LNCAP (cell line): ENCODE data around the gene LAMB1.

Experiments used
- TF ChIP-seq, protein P1 (sequence below): fragments of 450-650 bp; IDR thresholded peaks from 2 replicates; pipeline ENCODE4 v1.5.1; 2017; ENCODE audit warnings: mild to moderate bottlenecking

The LAMB1 gene

DNA sequence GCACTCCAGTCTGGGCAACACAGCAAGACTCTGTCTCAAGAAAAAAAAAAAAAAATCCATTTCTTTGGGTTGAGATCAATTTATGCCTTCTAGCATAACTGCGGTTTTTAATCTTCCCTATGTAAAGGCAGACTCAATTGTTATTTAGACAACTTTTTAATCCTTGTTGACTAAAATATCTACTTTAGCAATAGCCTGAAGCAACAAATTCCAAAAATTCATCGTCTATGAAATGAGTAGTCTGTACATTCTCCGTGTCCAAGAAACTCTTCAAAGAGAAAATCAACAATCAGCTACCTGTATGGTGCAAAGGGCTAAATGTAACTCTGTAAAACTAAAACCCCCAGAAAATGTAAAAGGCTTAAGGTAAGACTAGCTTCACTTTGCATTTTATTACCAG is 22.8 kb downstream of the LAMB1 start:
- TF ChIP-seq, protein P1, sequence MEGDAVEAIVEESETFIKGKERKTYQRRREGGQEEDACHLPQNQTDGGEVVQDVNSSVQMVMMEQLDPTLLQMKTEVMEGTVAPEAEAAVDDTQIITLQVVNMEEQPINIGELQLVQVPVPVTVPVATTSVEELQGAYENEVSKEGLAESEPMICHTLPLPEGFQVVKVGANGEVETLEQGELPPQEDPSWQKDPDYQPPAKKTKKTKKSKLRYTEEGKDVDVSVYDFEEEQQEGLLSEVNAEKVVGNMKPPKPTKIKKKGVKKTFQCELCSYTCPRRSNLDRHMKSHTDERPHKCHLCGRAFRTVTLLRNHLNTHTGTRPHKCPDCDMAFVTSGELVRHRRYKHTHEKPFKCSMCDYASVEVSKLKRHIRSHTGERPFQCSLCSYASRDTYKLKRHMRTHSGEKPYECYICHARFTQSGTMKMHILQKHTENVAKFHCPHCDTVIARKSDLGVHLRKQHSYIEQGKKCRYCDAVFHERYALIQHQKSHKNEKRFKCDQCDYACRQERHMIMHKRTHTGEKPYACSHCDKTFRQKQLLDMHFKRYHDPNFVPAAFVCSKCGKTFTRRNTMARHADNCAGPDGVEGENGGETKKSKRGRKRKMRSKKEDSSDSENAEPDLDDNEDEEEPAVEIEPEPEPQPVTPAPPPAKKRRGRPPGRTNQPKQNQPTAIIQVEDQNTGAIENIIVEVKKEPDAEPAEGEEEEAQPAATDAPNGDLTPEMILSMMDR = no peak

DNA sequence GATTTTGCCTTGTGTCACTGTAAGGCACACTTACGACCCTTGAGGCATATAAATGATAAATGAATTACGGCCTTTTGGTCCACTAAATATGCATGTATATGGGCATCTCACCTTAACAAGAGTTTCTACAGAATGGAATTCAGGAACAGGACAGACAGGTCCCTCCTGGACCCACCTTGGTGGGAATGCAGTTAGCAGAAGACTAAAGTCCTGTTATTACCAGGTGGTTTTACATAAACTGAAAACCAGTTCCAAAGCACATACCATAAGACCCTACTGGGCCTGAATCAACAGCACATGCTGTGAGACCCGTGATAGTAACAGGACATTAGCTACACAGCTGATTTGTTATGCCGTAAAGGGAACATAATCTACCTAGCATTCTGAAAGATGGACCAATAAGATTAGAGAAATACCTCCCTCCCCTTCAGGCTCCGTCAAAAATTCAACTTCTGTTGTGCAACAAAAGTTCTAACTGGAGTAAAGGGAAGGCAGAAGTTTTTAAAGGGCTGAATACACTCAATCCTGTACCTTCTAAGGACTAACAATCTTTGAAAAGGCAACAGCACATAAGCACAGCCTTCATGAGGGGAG is 24.0 kb downstream of the LAMB1 start:
- TF ChIP-seq, protein P1 = no peak

DNA sequence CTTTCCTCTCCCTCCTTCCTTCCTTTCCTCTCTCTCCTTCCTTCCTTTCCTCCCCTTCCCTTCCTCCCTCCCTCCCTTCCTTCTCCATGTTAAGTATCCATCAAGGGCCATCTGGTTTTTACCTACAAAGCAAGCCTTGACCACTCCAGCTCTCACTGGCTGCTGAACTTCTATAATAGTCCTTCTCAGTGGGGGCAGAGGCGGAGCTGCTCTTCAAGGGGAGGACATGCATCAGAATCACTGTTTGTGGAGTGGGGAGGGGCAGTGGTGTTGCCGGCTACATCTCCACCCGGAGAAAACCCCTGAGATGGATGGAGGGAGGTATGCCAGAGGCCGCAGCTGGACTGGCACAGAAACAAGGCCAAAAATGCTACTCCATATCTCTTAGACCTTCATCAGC is 25.9 kb downstream of the LAMB1 start:
- TF ChIP-seq, protein P1 = no peak

DNA sequence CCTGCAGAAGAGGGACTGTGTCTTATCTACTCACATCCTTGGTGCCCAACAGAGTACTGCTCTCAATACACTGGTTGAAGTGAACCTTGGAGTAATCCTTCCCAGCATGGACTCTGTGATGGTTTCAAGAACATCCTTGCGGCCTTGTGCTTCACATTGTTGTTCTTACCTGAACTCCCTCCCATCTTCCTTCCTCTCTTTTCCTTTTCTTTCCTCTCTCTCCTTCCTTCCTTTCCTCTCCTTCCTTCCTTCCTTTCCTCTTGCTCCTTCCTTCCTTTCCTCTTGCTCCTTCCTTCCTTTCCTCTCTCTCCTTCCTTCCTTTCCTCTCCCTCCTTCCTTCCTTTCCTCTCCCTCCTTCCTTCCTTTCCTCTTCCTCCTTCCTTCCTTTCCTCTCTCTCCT is 26.3 kb downstream of the LAMB1 start:
- TF ChIP-seq, protein P1 = no peak

- TF ChIP-seq, protein P1 = no peak
Observed at GRCh38 chr7:107975394-107976013, 27.5 kb downstream of the LAMB1 start.

DNA sequence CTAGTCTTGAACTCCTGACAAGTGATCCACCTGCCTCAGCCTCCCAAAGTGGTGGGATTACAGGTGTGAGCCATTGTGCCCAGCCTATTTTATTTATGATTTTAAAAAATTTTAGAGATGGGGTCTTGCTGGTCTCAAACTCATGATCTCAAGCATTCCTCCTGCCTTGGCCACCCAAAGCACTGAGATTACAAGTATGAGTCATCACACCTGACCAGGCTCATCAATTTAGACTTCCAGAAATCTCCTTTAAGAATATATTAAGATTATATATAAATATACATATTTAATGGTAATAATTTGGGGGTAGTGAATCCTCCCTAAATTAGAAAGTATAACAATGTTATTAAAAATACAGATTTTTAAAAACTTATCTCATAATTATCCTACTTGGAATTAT is 29.1 kb downstream of the LAMB1 start:
- TF ChIP-seq, protein P1 = no peak

- TF ChIP-seq, protein P1 = no peak
Observed at GRCh38 chr7:107972941-107973376, 30.0 kb downstream of the LAMB1 start.
